Measurements from ENCODE around the gene C5orf22. TPM values are rescaled to one million over a fixed set of nuclear protein-coding genes. Genes with fewer than 3 reads are reported as not detected.

C5orf22 gene
- polyA plus RNA-seq, 1 donor from 2014 or later, result 20.3 TPM

DNA sequence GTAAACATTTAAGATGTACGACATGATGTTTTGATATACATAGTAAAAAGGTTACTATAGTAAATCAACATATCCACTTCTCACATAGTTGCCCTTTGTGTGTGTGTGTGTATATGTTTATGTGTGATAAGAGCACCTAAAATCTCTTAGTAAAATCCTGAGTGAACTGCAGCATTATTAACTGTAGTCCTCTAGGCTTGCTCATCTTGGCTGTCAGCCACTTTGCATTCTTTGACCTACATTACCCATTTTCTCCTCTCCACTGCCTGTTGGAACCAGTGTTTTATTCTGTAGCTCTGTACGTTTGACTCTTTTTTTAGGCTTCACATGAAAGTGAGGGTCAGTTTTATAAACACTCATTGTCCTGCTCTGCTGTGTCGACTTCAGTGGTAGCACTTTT is 24.4 kb downstream of the C5orf22 start:
- no peaks in the 10 kb centered on the region for H3K36me3 ChIP-seq (ENCODE audit: insufficient read depth, low read length)
- no peaks in the 10 kb centered on the region for H3F3A ChIP-seq (ENCODE audit: insufficient read depth, low read length, poor library complexity, severe bottlenecking)
- no peak overlapping the region for H3K27ac ChIP-seq (ENCODE audit: low read length)
- no peaks in the 10 kb centered on the region for H4K20me1 ChIP-seq (ENCODE audit: insufficient read depth)
- no peak overlapping the region for H3K4me3 ChIP-seq (ENCODE audit: low read length)
- H3K27me3 ChIP-seq (ENCODE audit: insufficient read depth, low read depth, low read length), result no peaks in the 10 kb centered on the region
- H3K79me2 ChIP-seq (replicated peaks; ENCODE audit: insufficient read depth, low read length), result no peaks in the 10 kb centered on the region
- no peak overlapping the region for H3K9ac ChIP-seq (ENCODE audit: low read length)
- H3K4me2 ChIP-seq (ENCODE audit: low read length), result no peak overlapping the region
- no peak overlapping the region for H2AFZ ChIP-seq (ENCODE audit: low read depth, low read length)
- TF ChIP-seq SMC3 (conservative IDR thresholded peaks at IDR 0.05; ENCODE audit: poor library complexity) (no peak), TAF1 (IDR thresholded peaks at IDR 0.05; ENCODE audit: low read depth) (no peak), CTCF (IDR thresholded peaks at IDR 0.05; ENCODE audit: poor library complexity, severe bottlenecking) (no peak), REST (IDR thresholded peaks at IDR 0.05; ENCODE audit: borderline replicate concordance) (no peak), EP300 (conservative IDR thresholded peaks at IDR 0.05; ENCODE audit: poor library complexity, severe bottlenecking) (no peak), MXI1 (conservative IDR thresholded peaks at IDR 0.05; ENCODE audit: poor library complexity, severe bottlenecking) (no peak), EZH2 (IDR thresholded peaks at IDR 0.05; ENCODE audit: borderline replicate concordance, insufficient read depth, low read length, poor library complexity, severe bottlenecking) (no peak), POLR2AphosphoS5 (IDR thresholded peaks at IDR 0.05) (no peak), RAD21 (conservative IDR thresholded peaks at IDR 0.05) (no peak)
- no peaks in the 10 kb centered on the region for H3K9me2 ChIP-seq (ENCODE audit: insufficient read depth, low read length)
- no peaks in the 10 kb centered on the region for H3K9me3 ChIP-seq (ENCODE audit: low read length)

DNA sequence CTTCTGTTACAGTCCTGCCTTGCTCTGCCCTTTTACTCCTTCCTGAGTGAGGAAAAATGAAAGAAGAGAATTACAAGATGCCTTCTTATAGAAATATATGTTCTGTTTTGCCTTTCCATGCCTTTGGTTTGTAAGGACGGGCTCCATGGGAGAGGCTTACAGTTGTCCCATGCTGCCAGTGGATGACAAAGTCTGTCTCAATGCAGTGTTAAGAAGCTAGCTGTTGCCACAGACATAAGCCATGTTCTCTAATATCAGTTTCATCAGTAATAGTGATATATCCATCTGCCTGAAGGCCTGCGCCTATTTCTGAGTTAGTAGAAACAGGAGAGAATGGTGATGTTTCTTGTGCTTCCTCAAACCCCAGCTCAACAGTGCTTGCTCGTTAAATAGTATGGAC is 27.8 kb downstream of the C5orf22 start:
- Histone ChIP-seq H4K20me1 (ENCODE audit: insufficient read depth) (no peaks in the 10 kb centered on the region), H3F3A (ENCODE audit: insufficient read depth, low read length, poor library complexity, severe bottlenecking) (no peaks in the 10 kb centered on the region), H3K27ac (ENCODE audit: low read length) (no peak overlapping the region), H3K9ac (ENCODE audit: low read length) (no peak overlapping the region), H3K9me2 (ENCODE audit: insufficient read depth, low read length) (no peaks in the 10 kb centered on the region), H3K27me3 (ENCODE audit: insufficient read depth, low read depth, low read length) (no peaks in the 10 kb centered on the region), H2AFZ (ENCODE audit: low read depth, low read length) (no peak overlapping the region), H3K4me2 (ENCODE audit: low read length) (no peak overlapping the region), H3K79me2 (replicated peaks; ENCODE audit: insufficient read depth, low read length) (no peaks in the 10 kb centered on the region), H3K9me3 (ENCODE audit: low read length) (no peaks in the 10 kb centered on the region), H3K4me3 (ENCODE audit: low read length) (no peak overlapping the region), H3K36me3 (ENCODE audit: insufficient read depth, low read length) (no peaks in the 10 kb centered on the region)
- no peak for TF ChIP-seq CTCF (IDR thresholded peaks at IDR 0.05; ENCODE audit: poor library complexity, severe bottlenecking)
- no peak for TF ChIP-seq EZH2 (IDR thresholded peaks at IDR 0.05; ENCODE audit: borderline replicate concordance, insufficient read depth, low read length, poor library complexity, severe bottlenecking)
- TF ChIP-seq EP300 (conservative IDR thresholded peaks at IDR 0.05; ENCODE audit: poor library complexity, severe bottlenecking), result no peak
- TF ChIP-seq MXI1 (conservative IDR thresholded peaks at IDR 0.05; ENCODE audit: poor library complexity, severe bottlenecking), result no peak
- no peak for TF ChIP-seq REST (IDR thresholded peaks at IDR 0.05; ENCODE audit: borderline replicate concordance)
- no peak for TF ChIP-seq SMC3 (conservative IDR thresholded peaks at IDR 0.05; ENCODE audit: poor library complexity)
- no peak for TF ChIP-seq TAF1 (IDR thresholded peaks at IDR 0.05; ENCODE audit: low read depth)
- TF ChIP-seq RAD21 (conservative IDR thresholded peaks at IDR 0.05), result no peak
- no peak for TF ChIP-seq POLR2AphosphoS5 (IDR thresholded peaks at IDR 0.05)

Data from neural cell (in vitro differentiated cells).